Adipocyte (in vitro differentiated cells): Measurements from ENCODE around the gene MAN1B1.
A peak's percentile ranks its signal among the peaks of the same experiment; 100 is the strongest.

Experiments
- DNase-seq: peaks from one replicate; pipeline ENCODE4 v3.0.0-alpha.2; 2015; ENCODE audit warnings: low read depth
- H3K27me3 ChIP-seq: replicated peaks from 2 replicates; pipeline ENCODE4 v1.7.0; 2013; ENCODE audit warnings: mild to moderate bottlenecking, low read length, moderate library complexity; ENCODE audit not compliant: control insufficient read depth, insufficient read depth
- H3K36me3 ChIP-seq: 2 replicates; pipeline ENCODE4 v1.7.0; 2013; ENCODE audit warnings: low read length, mild to moderate bottlenecking, moderate library complexity; ENCODE audit not compliant: control insufficient read depth, insufficient read depth, severe bottlenecking
- H3K4me1 ChIP-seq: 2 replicates; pipeline ENCODE4 v1.7.0; 2013; ENCODE audit warnings: mild to moderate bottlenecking, low read length, moderate library complexity; ENCODE audit not compliant: control insufficient read depth, insufficient read depth
- H3K4me3 ChIP-seq: 2 replicates; pipeline ENCODE4 v1.7.0; 2013; ENCODE audit warnings: mild to moderate bottlenecking, low read length, moderate library complexity
- H3K9ac ChIP-seq: 2 replicates; pipeline ENCODE4 v1.7.0; 2013; ENCODE audit warnings: mild to moderate bottlenecking, low read length, moderate library complexity
- H3K9me3 ChIP-seq: 2 replicates; pipeline ENCODE4 v1.7.0; 2013; ENCODE audit warnings: mild to moderate bottlenecking, low read length, moderate library complexity; ENCODE audit not compliant: control insufficient read depth

Gene MAN1B1

GRCh38 chr9:137045294-137046087 is 41.3 kb upstream of the MAN1B1 start:
- Histone ChIP-seq H3K4me3 (peak overlapping the region; percentile 78), H3K27me3 (peaks cover 28% of the 10 kb centered on the region), H3K36me3 (no peaks in the 10 kb centered on the region), H3K4me1 (peaks cover 17% of the 10 kb centered on the region), H3K9me3 (no peaks in the 10 kb centered on the region), H3K9ac (peak overlapping the region; percentile 82)
- DNase-seq, result peak; percentile 70

GRCh38 chr9:137046088-137046787 is 40.5 kb upstream of the MAN1B1 start, which contains the start of gene NPDC1:
Gene NPDC1, minus strand, starts transcription at chr9:137046177. Its CDS starts 188 bp downstream, at chr9:137045989.
- DNase-seq, result peak; percentile 91
- Histone ChIP-seq H3K9ac (peak within 1 kb of the TSS; percentile 82), H3K36me3 (no peaks in the 10 kb centered on the region), H3K4me1 (peaks cover 17% of the 10 kb centered on the region), H3K27me3 (peaks cover 35% of the 10 kb centered on the region), H3K9me3 (no peaks in the 10 kb centered on the region), H3K4me3 (peak within 1 kb of the TSS; percentile 78)

- peaks cover 52% of the 10 kb centered on the region for H3K27me3 ChIP-seq
- no peak overlapping the region for H3K9ac ChIP-seq
- H3K36me3 ChIP-seq, result no peaks in the 10 kb centered on the region
- H3K4me3 ChIP-seq, result no peak overlapping the region
- DNase-seq, result no peak
- H3K9me3 ChIP-seq, result no peaks in the 10 kb centered on the region
- H3K4me1 ChIP-seq, result peaks cover 12% of the 10 kb centered on the region
Measured at GRCh38 chr9:137048655-137049543, 37.9 kb upstream of the MAN1B1 start.

- Histone ChIP-seq H3K36me3 (no peaks in the 10 kb centered on the region), H3K4me1 (peaks cover 8% of the 10 kb centered on the region), H3K27me3 (peaks cover 58% of the 10 kb centered on the region), H3K9me3 (no peaks in the 10 kb centered on the region), H3K4me3 (no peak overlapping the region), H3K9ac (no peak overlapping the region)
- peak; percentile 84 for DNase-seq
Measured at GRCh38 chr9:137049544-137050449, 37.0 kb upstream of the MAN1B1 start.

- Histone ChIP-seq H3K9ac (no peak overlapping the region), H3K9me3 (no peaks in the 10 kb centered on the region), H3K4me3 (no peak overlapping the region), H3K4me1 (peaks cover 3% of the 10 kb centered on the region), H3K36me3 (no peaks in the 10 kb centered on the region), H3K27me3 (peaks cover 60% of the 10 kb centered on the region)
- no peak for DNase-seq
Measured at GRCh38 chr9:137050570-137050969, 36.2 kb upstream of the MAN1B1 start.

GRCh38 chr9:137051145-137051724 is 35.5 kb upstream of the MAN1B1 start:
- peaks cover 3% of the 10 kb centered on the region for H3K4me1 ChIP-seq
- H3K4me3 ChIP-seq, result no peak overlapping the region
- no peaks in the 10 kb centered on the region for H3K9me3 ChIP-seq
- H3K9ac ChIP-seq, result no peak overlapping the region
- H3K27me3 ChIP-seq, result peaks cover 60% of the 10 kb centered on the region
- no peak for DNase-seq
- H3K36me3 ChIP-seq, result no peaks in the 10 kb centered on the region

GRCh38 chr9:137052293-137052692 is 34.5 kb upstream of the MAN1B1 start:
- Histone ChIP-seq H3K9me3 (no peaks in the 10 kb centered on the region), H3K4me3 (no peak overlapping the region), H3K4me1 (no peaks in the 10 kb centered on the region), H3K27me3 (peaks cover 56% of the 10 kb centered on the region), H3K36me3 (no peaks in the 10 kb centered on the region), H3K9ac (no peak overlapping the region)
- DNase-seq, result no peak

DNA sequence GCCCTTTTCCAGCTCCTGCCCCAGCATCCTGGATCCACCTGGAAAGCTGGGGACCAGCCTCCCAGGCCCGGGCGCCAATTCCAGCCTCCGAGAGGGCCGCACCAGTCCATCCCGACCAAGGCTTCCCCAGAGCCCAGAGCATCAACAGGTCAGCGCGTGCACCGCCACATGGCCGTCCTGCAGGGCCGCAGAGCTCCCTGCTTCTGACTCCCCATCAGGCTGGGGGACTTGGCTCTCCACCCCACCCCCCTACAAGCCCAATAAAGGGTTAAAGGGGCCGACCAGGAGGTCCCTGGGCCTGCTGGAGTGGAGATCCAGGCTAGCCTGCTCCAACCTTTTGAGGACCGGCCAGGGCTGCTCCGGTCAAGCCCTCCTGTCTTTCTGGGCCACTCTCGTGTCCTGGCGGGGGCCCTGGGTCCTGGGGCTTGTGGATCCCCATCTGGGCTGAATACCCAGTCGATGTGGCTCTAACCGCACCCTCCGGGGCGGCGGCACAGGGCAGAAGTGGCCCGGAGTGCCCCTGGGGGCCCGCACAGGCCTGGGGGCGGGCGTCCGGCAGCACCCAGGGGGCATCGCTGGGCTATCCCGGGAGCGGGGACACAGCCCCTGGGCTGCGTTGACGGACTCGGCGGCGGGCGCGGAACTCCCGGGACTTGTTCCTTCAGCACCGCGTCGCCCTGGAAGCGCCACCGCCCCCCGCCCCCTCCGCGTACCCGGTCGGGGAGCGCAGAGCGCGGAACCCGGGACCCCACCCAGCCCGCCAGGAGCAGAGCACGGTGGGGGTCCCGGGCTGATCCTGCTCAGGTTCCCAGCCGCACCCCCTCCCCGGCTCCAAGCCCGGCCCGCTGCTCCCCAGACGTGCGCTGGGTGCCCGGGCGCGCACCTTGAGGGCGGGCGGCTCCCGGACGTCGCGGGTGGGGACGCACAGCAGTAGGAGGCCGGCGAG is 33.5 kb upstream of the MAN1B1 start:
- no peak for DNase-seq
- H3K4me1 ChIP-seq, result no peaks in the 10 kb centered on the region
- no peak overlapping the region for H3K4me3 ChIP-seq
- H3K9ac ChIP-seq, result no peak overlapping the region
- H3K27me3 ChIP-seq, result peaks cover 48% of the 10 kb centered on the region
- no peaks in the 10 kb centered on the region for H3K9me3 ChIP-seq
- H3K36me3 ChIP-seq, result no peaks in the 10 kb centered on the region

DNA sequence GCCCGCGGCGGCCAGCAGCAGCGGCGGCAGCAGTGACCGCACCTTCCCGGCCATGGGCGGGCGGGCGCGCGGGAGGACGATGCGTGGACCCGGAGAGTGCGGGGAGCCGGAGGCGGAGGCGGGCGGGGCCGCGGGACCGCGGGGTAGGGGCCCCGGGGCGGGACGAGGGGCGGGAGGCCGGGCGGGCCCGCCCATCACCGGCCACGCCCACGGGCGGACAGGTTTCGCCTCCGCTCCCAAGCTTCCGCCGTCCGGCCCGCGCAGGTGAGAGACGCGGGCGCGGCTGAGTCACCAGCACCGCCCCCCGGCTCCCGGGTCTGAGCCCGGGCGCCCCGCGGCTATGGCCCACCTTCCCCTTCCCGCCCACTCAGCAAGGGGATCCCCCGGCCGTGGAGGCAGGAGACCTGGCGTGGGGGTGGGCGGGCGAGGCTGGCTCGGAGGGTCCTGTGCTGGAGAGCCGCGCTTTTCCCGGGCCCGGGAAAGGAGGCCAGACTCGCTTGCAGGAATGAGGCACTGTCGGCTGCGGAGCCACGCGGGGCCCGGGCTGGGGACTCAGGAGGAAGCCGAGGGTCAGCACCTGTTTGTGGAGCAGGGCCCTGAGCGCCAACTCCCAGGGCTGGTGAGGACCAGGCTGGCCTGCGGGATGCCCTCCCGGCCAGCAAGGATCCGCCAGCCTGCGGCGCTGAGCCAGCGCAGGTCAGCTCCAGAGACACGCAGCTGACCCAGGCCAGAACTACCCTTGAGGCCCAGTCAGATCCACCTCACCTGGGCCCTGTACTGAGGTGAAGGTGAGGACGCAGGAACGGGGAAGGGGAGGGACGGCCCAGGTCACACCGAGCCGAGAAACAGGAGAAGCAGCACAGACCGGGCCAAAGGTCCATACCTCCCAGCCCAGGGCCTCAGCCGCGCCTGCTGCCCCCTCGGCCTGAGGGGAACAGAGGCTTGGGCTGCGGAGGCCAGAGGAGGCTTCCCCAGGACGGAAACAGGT is 32.5 kb upstream of the MAN1B1 start, which contains the start of gene ENTPD2:
TSS of gene ENTPD2 (minus strand) at position 118 of the 988 bp plus-strand sequence. CDS start at position 54, 64 bp downstream.
- no peak for DNase-seq
- no peak within 1 kb of the TSS for H3K4me3 ChIP-seq

More for the DNA sequence above, 32.5 kb upstream of the MAN1B1 start, which contains the start of gene ENTPD2:
- no peaks in the 10 kb centered on the region for H3K36me3 ChIP-seq
- H3K27me3 ChIP-seq, result peaks cover 48% of the 10 kb centered on the region
- H3K9me3 ChIP-seq, result no peaks in the 10 kb centered on the region
- H3K4me1 ChIP-seq, result no peaks in the 10 kb centered on the region
- no peak within 1 kb of the TSS for H3K9ac ChIP-seq
